Measurements from ENCODE around the gene CSF2RB. TPM values are rescaled to one million over a fixed set of nuclear protein-coding genes. Genes with fewer than 3 reads are reported as not detected.

CSF2RB gene
- total RNA-seq, 1 experiment from 2014 or later: not detected

GRCh38 chr22:36977401-36977861 is 64.0 kb downstream of the CSF2RB start:
- H2AK5ac ChIP-seq (ENCODE audit: insufficient read length, low read length): no peak overlapping the region
- peak overlapping the region; percentile 69 to 78 for H3K4me3 Mint-ChIP-seq

More at GRCh38 chr22:36977401-36977861, 64.0 kb downstream of the CSF2RB start:
- H3K79me1 ChIP-seq (ENCODE audit: insufficient read depth, low read depth, low read length, poor library complexity, severe bottlenecking): no peaks in the 10 kb centered on the region
- H2BK20ac ChIP-seq (ENCODE audit: low read depth, low read length, poor library complexity, severe bottlenecking): no peak overlapping the region
- H3K9me3 Mint-ChIP-seq: peaks cover 0 to 2% of the 10 kb centered on the region in 2 experiments; a peak in 1 of 5 replicates
- peak; percentile 93 for DNase-seq
- H2BK12ac ChIP-seq (ENCODE audit: insufficient read length, low read depth, low read length): no peak overlapping the region
- H2AFZ ChIP-seq (ENCODE audit: low read length): no peak overlapping the region
- H4K8ac ChIP-seq (replicated peaks; ENCODE audit: insufficient read length, low read depth, low read length): no peak overlapping the region
- no peaks in the 10 kb centered on the region for H4K20me1 ChIP-seq (ENCODE audit: control insufficient read depth, insufficient read depth, insufficient read length)
- H3K23ac ChIP-seq (ENCODE audit: insufficient read length, low read depth, low read length): no peak overlapping the region
- no peak overlapping the region for H3T11ph ChIP-seq (ENCODE audit: low read length)
- no peak overlapping the region for H4K5ac ChIP-seq (ENCODE audit: insufficient read length, low read depth, low read length)
- 0 out of 2 replicates have a peak overlapping the region, but pooled peaks have one; percentile 49 for H2BK15ac ChIP-seq (ENCODE audit: low read depth, low read length)
- peaks cover 3% of the 10 kb centered on the region for H3K23me2 ChIP-seq (ENCODE audit: insufficient read length, low read depth, low read length, poor library complexity, severe bottlenecking)
- no peak overlapping the region for H2BK5ac ChIP-seq (ENCODE audit: insufficient read length, low read length)
- H3K4ac ChIP-seq (ENCODE audit: low read depth, low read length): no peak overlapping the region
- peak; percentile 80 for TF ChIP-seq CTCF (conservative IDR thresholded peaks at IDR 0.05)
- H3K27me3 ChIP-seq (ENCODE audit: insufficient read depth, low read length): no peaks in the 10 kb centered on the region
- peak overlapping the region; percentile 41 to 92 (median 91); a peak in 5 of 7 replicates for H3K27ac Mint-ChIP-seq
- H3K27me3 Mint-ChIP-seq (ENCODE audit: low read depth): peaks cover 38% of the 10 kb centered on the region
- H3K14ac ChIP-seq (ENCODE audit: insufficient read depth, low read length): no peak overlapping the region; the same call in 1 of the 2 replicates
- H3K4me1 ChIP-seq (ENCODE audit: insufficient read depth, low read length): no peaks in the 10 kb centered on the region
- H3K36me3 Mint-ChIP-seq (ENCODE audit: insufficient read depth in 1 of 3, low read depth in 3 of 3): no peaks in the 10 kb centered on the region
- H3K18ac ChIP-seq (ENCODE audit: insufficient read length, low read depth, low read length): peak overlapping the region; percentile 59
- no peak overlapping the region for H2BK120ac ChIP-seq (ENCODE audit: low read depth, low read length, poor library complexity, severe bottlenecking)
- H3K9ac ChIP-seq (ENCODE audit: extremely low read depth, insufficient read length, low read length): no peak overlapping the region
- no CpG with 5 or more reads among the region's 13 CpGs for WGBS (ENCODE audit: extremely low coverage, insufficient read length, low lambda C conversion rate)
- H3K56ac ChIP-seq (ENCODE audit: insufficient read length, low read depth, low read length): no peak overlapping the region
- no peak overlapping the region for H4K91ac ChIP-seq (ENCODE audit: insufficient read length, low read depth, low read length)
- no peak overlapping the region for H3K27ac ChIP-seq (ENCODE audit: insufficient read length, low read depth, low read length)
- peaks cover 5 to 13% of the 10 kb centered on the region in 2 experiments; a peak in 3 of 4 replicates for H3K4me1 Mint-ChIP-seq
- peak overlapping the region; percentile 56 for H3K4me2 ChIP-seq (ENCODE audit: insufficient read depth, insufficient read length, low read length)
- H3K9me3 ChIP-seq (ENCODE audit: control insufficient read depth, low read depth, low read length): no peaks in the 10 kb centered on the region
- H3K79me2 ChIP-seq (ENCODE audit: insufficient read depth, low read length): no peaks in the 10 kb centered on the region
